HG03103 (cell line): ENCODE measurements around the gene PGA4.
"Not testable (repeated sequence)": the region's sequence is repeated elsewhere in the genome, so short reads cannot be mapped to it uniquely, and the experiment has no call there.

Experiments used
- ATAC-seq: cut with Tn5 transposase; IDR thresholded peaks from one replicate; pipeline ENCODE4 v1.9.1; 2021; ENCODE audit warnings: low read depth; ENCODE audit not compliant: unreplicated experiment

The PGA4 gene

GRCh38 chr11:61203873-61204272 is 18.3 kb upstream of the PGA4 start:
- not testable (repeated sequence) for ATAC-seq

DNA sequence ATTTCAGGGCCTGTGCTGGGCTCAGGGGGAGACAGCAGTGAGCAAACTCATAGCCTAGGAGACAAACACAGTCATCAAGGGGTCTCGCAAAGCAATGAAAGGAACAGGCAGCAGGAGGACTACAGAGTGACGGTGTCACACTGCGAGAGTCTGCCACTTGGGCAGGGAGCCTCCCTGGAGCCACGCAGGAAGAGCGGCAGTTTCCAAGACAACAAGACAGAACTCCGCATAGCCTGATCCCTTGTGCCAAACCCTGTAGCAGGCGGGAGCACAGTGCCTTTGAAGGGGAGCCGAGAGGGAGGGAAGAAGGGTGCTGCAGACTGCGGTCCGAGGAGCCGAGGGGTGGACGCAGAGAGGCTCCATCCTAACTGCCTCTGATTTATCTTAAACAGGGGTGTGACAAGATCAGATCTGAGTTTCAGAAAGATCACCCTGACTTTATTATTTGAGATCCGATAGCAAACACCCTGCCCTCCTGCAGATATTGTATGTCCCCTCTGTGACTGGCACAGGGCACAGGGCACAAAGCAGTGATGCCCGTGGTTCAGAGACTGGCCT is 17.6 kb upstream of the PGA4 start:
- not testable (repeated sequence) for ATAC-seq

GRCh38 chr11:61207636-61208310 is 14.4 kb upstream of the PGA4 start:
- ATAC-seq: not testable (repeated sequence)

- ATAC-seq: not testable (repeated sequence)
Measured at GRCh38 chr11:61210629-61211028, 11.5 kb upstream of the PGA4 start.

GRCh38 chr11:61211327-61211952 is 10.7 kb upstream of the PGA4 start:
- ATAC-seq: not testable (repeated sequence)

DNA sequence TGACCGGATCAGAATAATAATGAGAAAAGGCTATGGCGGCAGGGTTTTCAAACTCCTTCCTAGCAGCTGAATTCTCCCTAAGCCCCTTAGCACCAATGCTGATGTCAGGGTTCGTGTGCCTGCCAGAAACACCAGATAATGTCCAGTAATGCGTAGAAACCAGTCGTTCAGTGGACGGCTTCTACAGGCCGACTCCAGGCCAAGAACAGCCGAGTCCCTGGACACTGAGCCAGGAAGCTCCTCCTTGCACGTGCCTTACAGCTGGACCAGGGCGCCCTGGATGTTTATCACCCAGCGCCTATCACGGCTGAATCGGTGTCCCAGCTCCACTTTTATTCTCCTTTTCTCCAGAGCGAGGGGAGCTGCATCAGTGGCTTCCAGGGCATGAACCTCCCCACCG is 9.9 kb upstream of the PGA4 start:
- ATAC-seq: not testable (repeated sequence)

DNA sequence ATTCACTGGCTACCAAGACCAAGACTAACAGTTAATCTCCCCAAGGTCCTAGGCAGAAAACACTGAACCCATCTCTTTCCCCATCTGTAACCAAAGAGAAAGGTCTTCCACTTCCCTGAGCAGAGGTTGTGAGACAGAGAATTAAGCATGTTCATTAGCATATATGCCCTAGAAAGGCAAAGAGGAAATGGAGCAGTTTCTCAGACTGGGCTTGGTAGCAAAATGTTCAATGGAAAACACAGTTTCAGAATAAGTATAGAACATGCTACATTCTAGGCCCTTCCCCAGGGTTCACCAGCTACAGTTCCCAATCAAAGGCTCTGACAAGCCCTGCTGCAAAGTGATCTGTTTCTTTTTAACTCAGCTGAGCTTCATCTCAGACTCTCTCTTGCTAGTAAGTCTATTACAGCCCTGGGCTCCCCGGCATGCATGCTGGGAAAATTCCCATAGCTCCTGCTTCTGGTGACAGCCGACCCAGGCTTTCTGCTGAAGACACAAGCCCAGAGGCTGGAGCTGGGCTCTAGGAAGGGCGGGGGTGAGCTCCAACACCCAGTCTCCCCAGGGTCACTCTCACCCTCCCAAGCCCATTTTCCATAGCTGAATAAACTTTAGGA is 8.3 kb upstream of the PGA4 start:
- not testable (repeated sequence) for ATAC-seq

GRCh38 chr11:61218306-61218705 is 3.8 kb upstream of the PGA4 start:
- ATAC-seq: not testable (repeated sequence)

DNA sequence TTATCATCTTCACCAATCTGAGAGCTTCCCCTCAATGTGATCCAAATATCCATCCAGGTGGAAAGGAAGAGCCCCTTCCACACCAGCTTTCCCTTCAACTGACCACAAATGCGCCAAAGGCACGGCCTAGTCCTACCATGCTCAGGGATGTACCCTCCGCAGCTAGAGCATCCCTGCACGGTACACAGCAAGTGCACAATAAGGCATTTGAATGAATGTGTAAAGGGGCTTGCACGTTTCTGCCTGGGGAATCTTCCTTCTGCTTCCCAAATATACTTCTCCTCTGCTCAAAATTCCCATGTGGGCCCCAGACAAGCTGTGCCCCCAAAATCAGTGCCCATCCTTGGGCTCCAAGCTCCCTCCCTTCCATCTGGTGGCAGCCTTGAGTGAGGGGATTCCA is 3.1 kb upstream of the PGA4 start:
- not testable (repeated sequence) for ATAC-seq

DNA sequence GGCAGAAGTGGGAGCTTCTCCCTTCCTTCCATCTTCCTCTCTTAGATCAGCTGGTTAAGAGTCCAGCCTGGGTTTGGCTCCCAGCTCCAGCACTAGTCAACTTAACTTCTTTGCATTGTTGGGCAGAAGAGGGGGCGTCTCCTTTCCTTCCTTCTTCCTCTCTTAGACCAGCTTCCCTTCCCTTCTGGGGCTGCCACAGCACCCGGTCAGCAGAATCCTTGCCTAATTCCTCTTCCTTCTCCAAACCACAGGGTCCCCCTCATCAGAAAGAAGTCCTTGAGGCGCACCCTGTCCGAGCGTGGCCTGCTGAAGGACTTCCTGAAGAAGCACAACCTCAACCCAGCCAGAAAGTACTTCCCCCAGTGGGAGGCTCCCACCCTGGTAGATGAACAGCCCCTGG is 545 bp downstream of the PGA4 start:
- ATAC-seq: not testable (repeated sequence)

DNA sequence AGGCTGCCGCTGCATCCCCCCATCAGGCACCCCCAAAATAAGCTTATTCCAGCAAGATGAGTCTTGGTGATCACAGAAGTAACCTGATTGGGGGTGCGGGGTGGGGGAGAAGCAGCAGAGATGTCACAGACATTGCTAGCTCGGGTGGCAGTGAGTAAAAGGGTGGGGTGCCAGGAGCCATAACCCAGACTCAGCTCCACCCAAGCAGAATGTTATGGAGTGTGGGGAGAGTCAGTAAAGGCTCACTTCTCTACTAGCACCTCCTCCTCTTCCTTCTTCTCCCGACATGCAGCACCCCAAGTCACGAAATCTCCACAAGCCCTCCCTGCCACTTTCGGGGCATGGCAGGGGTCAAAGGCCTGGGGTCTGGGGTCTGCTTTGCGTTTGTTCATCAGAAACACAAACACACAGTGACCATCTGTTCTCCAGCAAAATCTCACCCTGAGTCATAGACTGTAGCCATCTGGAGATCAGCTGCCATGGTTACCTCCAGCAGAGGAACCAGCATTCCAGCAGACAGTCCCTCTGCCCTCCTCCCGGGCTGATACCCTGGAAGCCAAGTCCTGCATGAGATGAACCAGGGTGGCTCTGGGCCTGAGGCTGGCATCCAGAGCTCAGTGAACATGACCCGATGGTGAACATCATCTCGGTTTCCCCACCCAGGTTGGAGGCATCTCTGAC is 4.5 kb downstream of the PGA4 start:
- ATAC-seq: not testable (repeated sequence)

DNA sequence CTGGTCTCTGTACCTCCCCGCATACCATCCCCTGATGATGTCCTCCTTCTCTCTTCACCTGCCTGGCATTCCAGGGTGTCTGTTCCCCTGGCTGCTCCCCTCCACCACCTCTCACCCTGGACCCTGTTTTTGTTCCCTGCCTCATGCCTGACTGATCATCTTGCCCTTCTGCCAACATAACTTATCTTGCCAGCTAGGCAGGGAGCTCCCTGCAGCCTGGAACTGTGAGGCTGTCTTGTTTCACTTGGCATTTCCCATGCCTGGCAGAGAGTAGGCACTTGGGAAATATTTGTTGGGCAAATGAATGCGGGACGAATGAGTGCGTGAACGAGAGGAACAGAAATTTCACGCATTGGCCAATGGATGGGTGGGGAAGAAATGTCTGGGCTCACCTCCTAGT is 7.3 kb downstream of the PGA4 start:
- not testable (repeated sequence) for ATAC-seq

DNA sequence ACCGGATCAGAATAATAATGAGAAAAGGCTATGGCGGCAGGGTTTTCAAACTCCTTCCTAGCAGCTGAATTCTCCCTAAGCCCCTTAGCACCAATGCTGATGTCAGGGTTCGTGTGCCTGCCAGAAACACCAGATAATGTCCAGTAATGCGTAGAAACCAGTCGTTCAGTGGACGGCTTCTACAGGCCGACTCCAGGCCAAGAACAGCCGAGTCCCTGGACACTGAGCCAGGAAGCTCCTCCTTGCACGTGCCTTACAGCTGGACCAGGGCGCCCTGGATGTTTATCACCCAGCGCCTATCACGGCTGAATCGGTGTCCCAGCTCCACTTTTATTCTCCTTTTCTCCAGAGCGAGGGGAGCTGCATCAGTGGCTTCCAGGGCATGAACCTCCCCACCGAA is 8.9 kb downstream of the PGA4 start:
- ATAC-seq: not testable (repeated sequence)

DNA sequence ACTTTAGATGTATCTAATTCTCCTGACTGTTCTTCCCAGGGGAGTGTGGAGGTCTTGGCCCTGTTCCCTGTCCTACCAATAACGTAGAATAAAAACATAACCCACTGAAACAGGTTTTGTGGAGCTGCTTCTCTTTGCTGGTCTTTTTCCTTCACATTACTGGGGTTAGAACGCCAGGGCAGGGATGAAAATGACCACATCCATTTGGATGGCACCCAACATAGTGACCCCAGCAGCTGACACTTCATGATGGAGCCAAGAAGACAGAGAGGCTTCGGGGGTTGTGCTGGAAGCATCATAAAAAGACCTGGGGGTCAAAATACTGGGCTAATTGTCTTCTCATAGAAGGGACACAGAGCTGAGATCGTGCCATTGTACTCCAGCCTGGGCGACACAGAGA is 9.4 kb downstream of the PGA4 start:
- ATAC-seq: not testable (repeated sequence)

DNA sequence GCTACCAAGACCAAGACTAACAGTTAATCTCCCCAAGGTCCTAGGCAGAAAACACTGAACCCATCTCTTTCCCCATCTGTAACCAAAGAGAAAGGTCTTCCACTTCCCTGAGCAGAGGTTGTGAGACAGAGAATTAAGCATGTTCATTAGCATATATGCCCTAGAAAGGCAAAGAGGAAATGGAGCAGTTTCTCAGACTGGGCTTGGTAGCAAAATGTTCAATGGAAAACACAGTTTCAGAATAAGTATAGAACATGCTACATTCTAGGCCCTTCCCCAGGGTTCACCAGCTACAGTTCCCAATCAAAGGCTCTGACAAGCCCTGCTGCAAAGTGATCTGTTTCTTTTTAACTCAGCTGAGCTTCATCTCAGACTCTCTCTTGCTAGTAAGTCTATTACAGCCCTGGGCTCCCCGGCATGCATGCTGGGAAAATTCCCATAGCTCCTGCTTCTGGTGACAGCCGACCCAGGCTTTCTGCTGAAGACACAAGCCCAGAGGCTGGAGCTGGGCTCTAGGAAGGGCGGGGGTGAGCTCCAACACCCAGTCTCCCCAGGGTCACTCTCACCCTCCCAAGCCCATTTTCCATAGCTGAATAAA is 10.5 kb downstream of the PGA4 start:
- ATAC-seq: not testable (repeated sequence)

DNA sequence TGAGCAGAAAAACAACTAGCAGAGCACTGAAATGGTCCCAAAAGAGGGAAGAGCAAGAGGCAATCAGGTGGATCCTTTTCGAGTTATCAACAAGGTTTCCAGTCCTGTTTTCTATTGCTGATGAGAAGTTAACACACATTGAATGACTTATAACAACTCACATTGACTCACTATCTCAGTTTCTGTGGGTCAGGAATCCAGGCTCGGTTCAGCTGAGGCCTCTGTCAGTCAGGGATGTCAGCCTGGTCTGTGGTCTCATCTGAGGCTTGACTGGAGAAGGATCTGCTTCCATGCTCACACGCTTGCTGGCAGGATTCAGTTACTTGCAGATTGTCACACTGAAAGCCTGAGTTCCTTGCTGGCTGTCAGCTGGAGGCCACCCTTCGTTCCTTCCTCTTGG is 15.0 kb downstream of the PGA4 start:
- ATAC-seq: not testable (repeated sequence)

DNA sequence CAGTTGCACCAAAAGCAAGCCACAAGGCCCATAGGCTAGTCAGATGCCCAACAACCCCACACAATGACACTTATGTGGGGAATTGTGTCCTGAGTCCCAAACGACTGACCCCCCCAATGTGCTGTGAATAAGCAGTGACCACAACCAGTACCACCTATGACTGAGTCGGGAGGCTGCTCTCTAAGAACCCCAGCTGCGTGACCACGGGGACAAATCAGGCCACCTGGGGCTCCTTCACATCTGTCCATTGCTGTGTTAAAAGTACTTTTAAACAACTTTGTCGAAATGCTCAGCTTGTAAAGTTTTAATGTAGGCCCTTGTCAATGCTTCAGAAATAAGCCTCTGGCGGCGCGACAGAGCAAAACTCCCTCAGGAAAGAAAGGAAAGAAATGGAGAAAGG is 18.1 kb downstream of the PGA4 start:
- not testable (repeated sequence) for ATAC-seq

- not testable (repeated sequence) for ATAC-seq
Measured at GRCh38 chr11:61240875-61241274, 18.7 kb downstream of the PGA4 start, which contains the start of gene PGA5. TSS of gene PGA5 (plus strand) at chr11:61241175. CDS start at chr11:61241227, 52 bp downstream.

GRCh38 chr11:61241526-61241925 is 19.4 kb downstream of the PGA4 start:
- ATAC-seq: not testable (repeated sequence)

- not testable (repeated sequence) for ATAC-seq
Measured at GRCh38 chr11:61245284-61245964, 23.3 kb downstream of the PGA4 start.
